Pulmonary artery endothelial cell (primary cell): ENCODE results near the gene GCH1. TPM values are rescaled to one million over a fixed set of nuclear protein-coding genes. Genes with fewer than 3 reads are reported as not detected.
"Not testable (repeated sequence)": the region's sequence is repeated elsewhere in the genome, so short reads cannot be mapped to it uniquely, and the experiment has no call there.

ENCODE experiments used
- DNase-seq: peaks from one replicate; pipeline ENCODE4 v3.0.0-alpha.2; 2011; ENCODE audit warnings: low read depth, low spot score
- total RNA-seq: library from RNA; depleted of rRNA; stranded (reverse); fragments of >200 nt; gene quantifications from 2 replicates; pipeline ENCODE4 v1.2.3, GENCODE V29; 2014

Gene GCH1
- total RNA-seq, 1 donor from 2014 or later: 4.4 TPM

- not testable (repeated sequence) for DNase-seq
Measured at GRCh38 chr14:54870154-54871090, 32.2 kb downstream of the GCH1 start.

- no peak for DNase-seq
Measured at GRCh38 chr14:54867011-54867410, 35.6 kb downstream of the GCH1 start.

- DNase-seq: no peak
Measured at GRCh38 chr14:54866588-54866987, 36.0 kb downstream of the GCH1 start.

GRCh38 chr14:54864526-54864925 lies 38.1 kb downstream of the GCH1 start:
- no peak for DNase-seq

- DNase-seq: no peak
Measured at GRCh38 chr14:54857830-54858269, 44.8 kb downstream of the GCH1 start.

- no peak for DNase-seq
Measured at GRCh38 chr14:54856152-54856551, 46.5 kb downstream of the GCH1 start.

- no peak for DNase-seq
Measured at GRCh38 chr14:54854181-54854580, 48.4 kb downstream of the GCH1 start.

- DNase-seq: no peak
Measured at GRCh38 chr14:54853339-54853738, 49.3 kb downstream of the GCH1 start.

- no peak for DNase-seq
Measured at GRCh38 chr14:54852215-54852614, 50.4 kb downstream of the GCH1 start.

- DNase-seq: no peak
Measured at GRCh38 chr14:54848910-54849309, 53.7 kb downstream of the GCH1 start.

- no peak for DNase-seq
Measured at GRCh38 chr14:54845641-54846040, 57.0 kb downstream of the GCH1 start.

- no peak for DNase-seq
Measured at GRCh38 chr14:54844479-54844878, 58.1 kb downstream of the GCH1 start.

GRCh38 chr14:54840798-54841197 lies 61.8 kb downstream of the GCH1 start:
- no peak for DNase-seq

GRCh38 chr14:54840336-54840735 lies 62.3 kb downstream of the GCH1 start:
- no peak for DNase-seq

- DNase-seq: no peak
Measured at GRCh38 chr14:54839701-54840119, 62.9 kb downstream of the GCH1 start.

GRCh38 chr14:54838931-54839512 lies 63.6 kb downstream of the GCH1 start:
- no peak for DNase-seq

- no peak for DNase-seq
Measured at GRCh38 chr14:54837508-54838149, 65.0 kb downstream of the GCH1 start.

GRCh38 chr14:54836231-54836630 lies 66.4 kb downstream of the GCH1 start:
- no peak for DNase-seq

- DNase-seq: no peak
Measured at GRCh38 chr14:54834727-54835126, 67.9 kb downstream of the GCH1 start.

GRCh38 chr14:54834081-54834480 lies 68.5 kb downstream of the GCH1 start:
- DNase-seq: no peak

- no peak for DNase-seq
Measured at GRCh38 chr14:54830650-54831049, 72.0 kb downstream of the GCH1 start.
